Psoas muscle (tissue), 8 donors: Measurements from ENCODE around the gene CAPN7. TPM values are rescaled to one million over a fixed set of nuclear protein-coding genes. Genes with fewer than 3 reads are reported as not detected.

ENCODE experiments used
- ATAC-seq, 4 donors: fragments of 200-7000 bp; cut with Tn5 transposase; one replicate each; pipeline ENCODE4 v1.9.1; 2020; ENCODE audit warnings: moderate library complexity in 3 of 4, mild to moderate bottlenecking in 2 of 4
- DNase-seq, 2 donors: peaks; one replicate each; pipeline ENCODE4 v3.0.0-alpha.2; 2020
- H3K27ac ChIP-seq: fragments of 200-600 bp; one replicate; pipeline ENCODE4 v1.8.0; 2022
- H3K27me3 ChIP-seq, 3 donors: fragments of 200-600 bp in 1 of 3; one replicate each; pipeline versions ENCODE4 v1.6.1 to v1.8.0; 2013 to 2022; ENCODE audit warnings: low read length in 2 of 3, mild to moderate bottlenecking in 2 of 3, moderate library complexity in 1 of 3; ENCODE audit not compliant: insufficient read depth in 3 of 3
- H3K36me3 ChIP-seq, 2 donors: fragments of 200-600 bp in 1 of 2; one replicate each; pipeline versions ENCODE4 v1.6.1 to v1.8.0; 2013 to 2022; ENCODE audit warnings: low read depth in 1 of 2, mild to moderate bottlenecking in 1 of 2, moderate library complexity in 1 of 2; ENCODE audit not compliant: insufficient read depth in 1 of 2
- H3K4me1 ChIP-seq: fragments of 200-600 bp; one replicate; pipeline ENCODE4 v1.8.0; 2022
- H3K4me3 ChIP-seq: fragments of 200-600 bp; one replicate; pipeline ENCODE4 v1.8.0; 2022; ENCODE audit warnings: mild to moderate bottlenecking
- H3K9me3 ChIP-seq: fragments of 200-600 bp; one replicate; pipeline ENCODE4 v1.8.0; 2022
- CTCF ChIP-seq: fragments of 200-600 bp; IDR thresholded peaks from one replicate; pipeline ENCODE4 v1.8.0; 2022; ENCODE audit warnings: antibody characterized with exemption
- WGBS, 3 donors: extraction: QIAGEN DNeasy Blood & Tissue Kit; methylation state at CpG; one replicate each; pipeline versions ENCODE4 v1.1.6 to v1.1.7; 2013; 5-methylcytosine and 5-hydroxymethylcytosine counted together
- intact Hi-C, 2 donors: fragments of 100-400 bp; cut with DNase I; formaldehyde crosslinking; loops; one replicate each; pipeline versions ENCODE4 v1.11.0 to v1.14.2; 2022
- polyA plus RNA-seq, 3 donors: library from polyadenylated mRNA; stranded (reverse); fragments of 200-250 nt; gene quantifications; one replicate each; pipeline ENCODE4 v1.2.3, GENCODE V29; 2013
- total RNA-seq, 4 donors: library from RNA; stranded (reverse); fragmentation: NEBNext Ultra II Directional in 2 of 4; extraction: Animal tissue kit (Norgen Biotek cat#: 25700) in 2 of 4; gene quantifications; one replicate each; pipeline versions ENCODE4 v1.2.1 to v1.2.4, GENCODE V29; 2021 to 2023
- donor health status: healthy with polysubstance abuse.
- donor health status: DM: no; HTN: no; CAD: no; lungs with moderate emphysema.
- donor health status: Bipolar disorder and iron deficiency.
- donor health status: healthy.
- donor health status: DM: yes; HTN: yes; CAD: no.
- donor health status: DM: no; HTN: no; CAD: no.
- donor health status: DM: no; HTN: no; CAD: no.
- donor health status: DM: yes; HTN: yes; CAD: no.

CAPN7 gene
- total and polyA plus RNA-seq, 7 donors, result 15.2 to 42.7 (median 26.8) TPM

DNA sequence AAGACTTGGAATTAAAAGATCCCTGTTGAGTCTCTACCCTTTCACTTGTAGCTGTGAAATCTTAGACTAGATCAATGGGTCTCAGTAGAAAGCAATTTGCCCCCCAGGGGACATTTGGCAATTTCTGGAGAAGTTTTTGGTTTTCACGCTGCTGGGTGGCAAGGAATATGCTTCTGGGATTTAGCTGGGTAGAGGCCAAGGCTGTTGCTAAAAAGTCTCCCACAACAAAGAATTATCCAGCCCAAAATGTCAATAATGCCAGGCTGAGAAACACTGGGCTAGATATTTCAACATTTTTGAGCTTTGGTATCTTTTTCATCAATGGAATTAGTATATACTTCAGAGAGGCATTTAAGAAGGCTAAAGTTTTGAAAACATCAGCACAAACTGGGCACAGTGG, 8.7 kb downstream of the CAPN7 start:
- Histone ChIP-seq H3K4me1 (peaks cover 35% of the 10 kb centered on the region), H3K4me3 (no peak overlapping the region), H3K27ac (no peak overlapping the region), H3K9me3 (no peaks in the 10 kb centered on the region), H3K36me3 (peaks cover 0 to 97% of the 10 kb centered on the region in 2 donors), H3K27me3 (no peaks in the 10 kb centered on the region)
- no peak for TF ChIP-seq CTCF
- DNase-seq (no peak), ATAC-seq (no peak)
- 91 to 94% (median 93%) methylated on average over 1 of the region's 1 CpG for WGBS, 3 donors
- intact Hi-C loops, result loop anchor here in 1 of 2 donors (5.0 kb wide), 1 partner anchor 38 kb away; no protein-coding TSS in a partner anchor

DNA sequence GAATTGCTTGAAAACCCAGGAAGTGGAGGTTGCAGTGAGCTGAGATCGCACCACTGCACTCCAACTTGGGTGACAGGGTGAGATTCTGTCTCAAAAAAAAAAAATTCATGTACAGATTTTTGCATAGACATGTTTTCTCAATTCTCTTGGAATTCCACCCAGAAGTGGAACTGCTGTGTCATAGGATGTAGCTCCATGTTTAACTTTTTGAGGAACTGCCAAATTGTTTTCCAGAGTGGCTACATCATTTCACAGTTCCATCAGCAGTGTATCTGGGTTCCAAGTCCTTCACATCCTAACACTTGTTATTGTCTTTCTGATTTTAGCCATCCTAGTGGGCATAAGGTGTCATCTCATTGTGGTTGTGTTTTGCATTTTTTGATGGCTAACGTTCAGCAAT, 9.9 kb downstream of the CAPN7 start:
- Histone ChIP-seq H3K36me3 (peaks cover 0 to 98% of the 10 kb centered on the region in 2 donors), H3K27ac (no peak overlapping the region), H3K4me1 (peaks cover 38% of the 10 kb centered on the region), H3K4me3 (no peak overlapping the region), H3K27me3 (no peaks in the 10 kb centered on the region), H3K9me3 (no peaks in the 10 kb centered on the region)
- intact Hi-C loops, result no loop called here
- DNase-seq (no peak), ATAC-seq (no peak)
- TF ChIP-seq CTCF, result no peak
- 74 to 83% (median 74%) methylated on average over 2 of the region's 2 CpGs for WGBS, 3 donors

GRCh38 chr3:15216501-15216900, 10.5 kb downstream of the CAPN7 start:
- H3K36me3 ChIP-seq, result peaks cover 0 to 98% of the 10 kb centered on the region in 2 donors
- intact Hi-C loops, result no loop called here
- no peak for TF ChIP-seq CTCF

DNA sequence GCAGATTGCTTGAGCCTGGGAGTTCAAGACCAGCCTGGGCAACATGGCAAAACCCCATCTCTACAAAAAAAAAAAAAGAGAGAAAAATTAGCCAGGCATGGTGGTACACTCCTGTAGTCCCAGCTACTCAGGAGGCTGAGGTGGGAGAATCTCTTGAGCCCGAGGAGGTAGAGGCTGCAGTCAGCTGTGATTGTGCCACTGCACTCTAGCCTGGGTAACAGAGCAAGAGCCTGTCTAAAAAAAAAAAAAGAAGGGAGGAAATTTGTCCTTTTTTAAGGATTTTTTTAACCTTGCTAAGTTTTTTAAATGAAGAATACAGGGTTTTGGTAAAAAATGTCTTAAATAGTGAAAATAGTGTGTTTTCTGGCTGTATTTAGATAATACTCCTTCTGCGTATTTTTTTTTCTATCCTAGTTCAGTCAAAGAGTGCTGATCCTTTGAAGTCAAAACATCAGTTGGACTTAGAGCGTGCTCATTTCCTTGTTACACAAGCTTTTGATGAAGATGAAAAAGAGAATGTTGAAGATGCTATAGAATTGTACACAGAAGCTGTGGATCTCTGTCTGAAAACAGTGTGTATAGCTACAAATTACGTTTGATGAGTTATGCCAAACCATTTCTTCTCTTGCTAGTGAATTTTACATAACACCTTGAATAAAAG, 11.1 kb downstream of the CAPN7 start:
- H3K4me1 ChIP-seq, result peaks cover 38% of the 10 kb centered on the region
- no peak for DNase-seq
- H3K27me3 ChIP-seq, result no peaks in the 10 kb centered on the region
- intact Hi-C loops, result no loop called here
- no peak for TF ChIP-seq CTCF
- WGBS, 3 donors, result 92 to 95% (median 95%) methylated on average over 4 of the region's 4 CpGs
- no peak for ATAC-seq
- H3K27ac ChIP-seq, result no peak overlapping the region
- H3K36me3 ChIP-seq, result peaks cover 0 to 99% of the 10 kb centered on the region in 2 donors
- H3K9me3 ChIP-seq, result no peaks in the 10 kb centered on the region
- no peak overlapping the region for H3K4me3 ChIP-seq

More at GRCh38 chr3:15216501-15216900, 10.5 kb downstream of the CAPN7 start:
- H3K27ac ChIP-seq, result no peak overlapping the region
- H3K4me1 ChIP-seq, result peaks cover 38% of the 10 kb centered on the region
- WGBS, 3 donors, result 92 to 98% (median 95%) methylated on average over 1 of the region's 1 CpG
- DNase-seq (no peak), ATAC-seq (no peak)
- no peaks in the 10 kb centered on the region for H3K27me3 ChIP-seq
- no peak overlapping the region for H3K4me3 ChIP-seq
- no peaks in the 10 kb centered on the region for H3K9me3 ChIP-seq

- ATAC-seq, result no peak
- Histone ChIP-seq H3K27ac (peak overlapping the region; percentile 38), H3K4me3 (no peak overlapping the region), H3K27me3 (no peaks in the 10 kb centered on the region), H3K36me3 (peaks cover 0 to 99% of the 10 kb centered on the region in 2 donors), H3K4me1 (peaks cover 38% of the 10 kb centered on the region), H3K9me3 (no peaks in the 10 kb centered on the region)
- no peak for TF ChIP-seq CTCF
- 61 to 93% (median 82%) methylated on average over 2 of the region's 2 CpGs for WGBS, 3 donors
- DNase-seq, result no peak
- intact Hi-C loops, result no loop called here
These were observed 11.8 kb downstream of the CAPN7 start for GRCh38 chr3:15217841-15218267.
